ENCODE measurements around the gene RICTOR. TPM values are rescaled to one million over a fixed set of nuclear protein-coding genes. Genes with fewer than 3 reads are reported as not detected.
"Not testable (repeated sequence)": the region's sequence is repeated elsewhere in the genome, so short reads cannot be mapped to it uniquely, and the experiment has no call there.

Gene RICTOR
- total and polyA plus RNA-seq, 7 donors, result 2.5 to 50.1 (median 32.8) TPM

DNA sequence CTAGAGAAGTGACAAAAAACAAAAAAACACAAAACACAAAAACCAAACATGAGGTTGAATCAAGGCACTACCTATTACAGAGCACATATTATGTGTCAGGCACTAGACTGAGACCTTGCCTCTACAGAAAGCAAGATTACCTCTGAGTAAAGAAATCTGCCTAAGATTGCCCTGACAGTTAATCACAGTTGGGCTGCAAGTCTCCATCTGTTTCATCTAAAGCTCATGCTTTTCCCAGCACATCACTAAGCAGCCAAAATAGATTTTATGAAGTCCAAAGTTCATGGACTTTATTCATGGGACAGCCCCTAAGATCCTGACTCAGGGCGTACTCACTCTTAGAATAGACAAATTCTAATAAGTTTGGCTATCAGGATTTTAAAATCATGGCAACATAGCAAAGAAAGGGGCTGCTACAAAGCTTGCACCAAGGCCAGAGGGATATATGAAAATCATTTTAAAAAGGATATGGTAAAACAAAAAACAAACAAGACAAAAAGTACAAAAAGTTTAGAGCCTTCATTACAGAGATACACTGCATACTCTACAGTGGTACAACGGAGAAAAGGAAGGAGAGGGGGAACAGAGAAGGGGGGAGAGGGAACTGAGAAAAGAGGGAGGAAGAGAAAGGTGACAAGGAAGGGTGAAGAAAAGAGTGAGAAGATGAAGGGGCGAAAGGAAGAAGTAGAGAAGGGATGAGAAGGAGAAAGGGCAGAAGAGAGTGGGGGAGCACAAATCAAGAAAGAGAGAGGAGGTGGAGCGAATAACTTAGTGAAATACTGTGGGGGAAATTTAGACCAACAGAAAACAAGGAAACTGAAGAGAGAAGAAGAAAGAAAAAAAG lies 58.2 kb downstream of the RICTOR start:
- intact Hi-C loops (cut with DNase I), result no loop called here
- Histone ChIP-seq H3K27me3 (no peaks in the 10 kb centered on the region), H3K9me3 (peaks cover 0 to 4% (median 0%) of the 10 kb centered on the region in 4 donors), H3K36me3 (peaks cover 0 to 19% (median 0%) of the 10 kb centered on the region in 4 donors), H3K27ac (peak overlapping the region; percentile 57 to 84 (median 74)), H3K4me1 (peaks cover 0 to 40% (median 26%) of the 10 kb centered on the region in 4 donors), H3K4me3 (no peak overlapping the region)
- no peak for DNase-seq
- TF ChIP-seq POLR2AphosphoS5 (IDR thresholded peaks at IDR 0.05) (peak in 2 of 4 donors; percentile 8 to 45), POLR2A (IDR thresholded peaks at IDR 0.05) (no peak)
- WGBS, 2 donors, result 66 to 73% methylated on average over 4 of the region's 4 CpGs

DNA sequence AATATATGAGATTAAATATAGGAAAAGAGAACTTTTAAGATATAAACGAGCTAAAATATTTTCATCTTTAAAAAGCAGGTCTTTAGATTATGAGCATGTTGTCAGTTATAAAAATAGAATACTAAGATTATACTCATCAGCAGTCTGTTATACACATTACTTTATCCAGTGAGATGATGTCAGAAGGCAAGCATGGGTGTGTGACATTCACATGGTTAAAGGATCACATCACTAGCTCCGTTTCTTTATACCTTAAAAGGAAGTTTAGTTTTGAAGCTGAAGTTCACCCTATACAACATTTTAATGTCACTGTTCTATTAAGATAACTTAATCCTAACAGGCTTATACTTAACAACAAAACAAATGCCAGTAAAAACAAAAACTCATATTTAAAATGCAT lies 59.6 kb downstream of the RICTOR start:
- Histone ChIP-seq H3K27me3 (no peaks in the 10 kb centered on the region), H3K9me3 (peaks cover 0 to 7% (median 0%) of the 10 kb centered on the region in 4 donors), H3K4me1 (peaks cover 0 to 40% (median 26%) of the 10 kb centered on the region in 4 donors), H3K27ac (peak overlapping the region; percentile 57 to 84 (median 74)), H3K4me3 (no peak overlapping the region), H3K36me3 (peaks cover 0 to 19% (median 0%) of the 10 kb centered on the region in 4 donors)
- TF ChIP-seq POLR2AphosphoS5 (IDR thresholded peaks at IDR 0.05), result peak in 2 of 4 donors; percentile 15 to 70
- TF ChIP-seq, protein P1, sequence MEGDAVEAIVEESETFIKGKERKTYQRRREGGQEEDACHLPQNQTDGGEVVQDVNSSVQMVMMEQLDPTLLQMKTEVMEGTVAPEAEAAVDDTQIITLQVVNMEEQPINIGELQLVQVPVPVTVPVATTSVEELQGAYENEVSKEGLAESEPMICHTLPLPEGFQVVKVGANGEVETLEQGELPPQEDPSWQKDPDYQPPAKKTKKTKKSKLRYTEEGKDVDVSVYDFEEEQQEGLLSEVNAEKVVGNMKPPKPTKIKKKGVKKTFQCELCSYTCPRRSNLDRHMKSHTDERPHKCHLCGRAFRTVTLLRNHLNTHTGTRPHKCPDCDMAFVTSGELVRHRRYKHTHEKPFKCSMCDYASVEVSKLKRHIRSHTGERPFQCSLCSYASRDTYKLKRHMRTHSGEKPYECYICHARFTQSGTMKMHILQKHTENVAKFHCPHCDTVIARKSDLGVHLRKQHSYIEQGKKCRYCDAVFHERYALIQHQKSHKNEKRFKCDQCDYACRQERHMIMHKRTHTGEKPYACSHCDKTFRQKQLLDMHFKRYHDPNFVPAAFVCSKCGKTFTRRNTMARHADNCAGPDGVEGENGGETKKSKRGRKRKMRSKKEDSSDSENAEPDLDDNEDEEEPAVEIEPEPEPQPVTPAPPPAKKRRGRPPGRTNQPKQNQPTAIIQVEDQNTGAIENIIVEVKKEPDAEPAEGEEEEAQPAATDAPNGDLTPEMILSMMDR (IDR thresholded peaks at IDR 0.05), result no peak
- no peak for TF ChIP-seq POLR2A (IDR thresholded peaks at IDR 0.05)
- peak in 3 of 4 donors; percentile 15 to 82 (median 47) for TF ChIP-seq EP300 (IDR thresholded peaks at IDR 0.05)
- 70% methylated on average over 2 of the region's 2 CpGs for WGBS, 2 donors
- intact Hi-C loops (cut with DNase I), result no loop called here
- no peak for DNase-seq

DNA sequence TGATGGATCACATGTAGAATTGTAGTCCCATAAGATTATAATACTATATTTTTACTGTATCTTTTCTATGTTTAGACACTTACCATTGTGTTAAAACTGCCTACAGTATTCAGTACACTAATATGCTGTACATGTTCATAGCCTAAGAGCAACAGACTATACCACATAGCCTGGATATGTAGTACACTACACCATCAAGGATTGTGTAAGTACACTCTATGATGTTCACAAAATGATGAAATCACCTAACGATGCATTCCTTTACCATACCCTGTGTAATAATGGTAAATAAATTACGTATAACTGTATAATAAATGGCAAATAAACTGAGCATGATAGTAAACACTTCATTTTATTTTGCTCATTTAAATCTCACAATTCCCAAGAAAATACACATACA lies 60.3 kb downstream of the RICTOR start:
- WGBS, 2 donors, result 92 to 94% methylated on average over 2 of the region's 2 CpGs
- H3K4me3 ChIP-seq, result no peak overlapping the region
- H3K27ac ChIP-seq, result peak overlapping the region; percentile 57 to 84 (median 74)
- H3K36me3 ChIP-seq, result peaks cover 0 to 14% (median 0%) of the 10 kb centered on the region in 4 donors
- H3K27me3 ChIP-seq, result no peaks in the 10 kb centered on the region
- no peak for TF ChIP-seq POLR2A (IDR thresholded peaks at IDR 0.05)
- TF ChIP-seq, protein P1 (IDR thresholded peaks at IDR 0.05), result no peak
- intact Hi-C loops (cut with DNase I), result no loop called here
- peaks cover 0 to 40% (median 26%) of the 10 kb centered on the region in 4 donors for H3K4me1 ChIP-seq
- no peak for DNase-seq
- H3K9me3 ChIP-seq, result peaks cover 0 to 7% (median 0%) of the 10 kb centered on the region in 4 donors

DNA sequence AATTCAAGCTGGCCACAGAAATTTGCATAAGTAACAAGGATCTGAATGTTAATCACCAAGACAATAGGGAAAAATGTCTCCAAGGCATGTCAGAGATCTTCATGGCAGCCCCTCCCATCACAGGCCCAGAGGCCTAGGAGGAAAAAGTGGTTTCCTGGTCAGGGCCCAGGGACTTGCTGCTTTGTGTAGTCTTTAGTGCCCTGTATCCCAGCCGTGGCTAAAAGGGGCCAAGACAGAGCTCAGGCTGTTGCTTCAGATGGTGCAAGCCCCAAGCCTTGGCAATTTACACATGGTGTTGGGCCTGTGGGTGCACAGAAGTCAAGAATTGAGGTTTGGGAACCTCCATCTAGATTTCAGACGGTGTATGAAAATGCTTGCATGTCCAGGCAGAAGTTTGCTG lies 63.2 kb downstream of the RICTOR start:
- H3K4me3 ChIP-seq; H3K36me3 ChIP-seq; intact Hi-C loops (cut with DNase I); H3K9me3 ChIP-seq; H3K27me3 ChIP-seq; DNase-seq: not testable (repeated sequence)
- Histone ChIP-seq H3K27ac (peak overlapping the region in 1 of 4 donors; percentile 84), H3K4me1 (peaks cover 0 to 33% (median 19%) of the 10 kb centered on the region in 4 donors)
- 99% methylated on average over 2 of the region's 2 CpGs for whole genome bisulfite sequencing, 2 donors

DNA sequence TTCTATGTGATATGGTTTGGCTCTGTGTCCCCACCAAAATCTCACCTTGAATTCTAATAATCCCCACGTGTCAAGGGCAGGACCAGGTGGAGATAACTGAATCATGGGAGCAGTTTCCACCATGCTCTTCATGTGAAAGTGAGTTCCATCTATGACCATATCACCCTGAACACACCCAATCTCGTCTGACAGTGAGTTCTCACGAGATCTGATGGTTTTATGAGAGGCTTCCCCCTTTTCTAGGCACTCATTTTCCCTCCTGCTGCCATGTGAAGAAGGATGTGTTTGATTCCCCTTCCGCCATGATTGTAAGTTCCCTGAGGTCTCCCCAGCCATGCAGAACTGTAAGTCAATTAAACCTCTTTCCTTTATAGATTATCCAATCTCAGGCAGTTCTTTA lies 64.2 kb downstream of the RICTOR start:
- Histone ChIP-seq H3K4me1 (peaks cover 0 to 24% (median 9%) of the 10 kb centered on the region in 4 donors), H3K36me3 (peaks cover 0 to 8% (median 0%) of the 10 kb centered on the region in 4 donors), H3K9me3 (peaks cover 0 to 7% (median 0%) of the 10 kb centered on the region in 4 donors), H3K27me3 (no peaks in the 10 kb centered on the region), H3K4me3 (no peak overlapping the region), H3K27ac (no peak overlapping the region)
- TF ChIP-seq, protein P1 (IDR thresholded peaks at IDR 0.05), result no peak
- no peak for TF ChIP-seq EP300 (IDR thresholded peaks at IDR 0.05)
- TF ChIP-seq POLR2A (IDR thresholded peaks at IDR 0.05), result no peak
- no peak for TF ChIP-seq POLR2AphosphoS5 (IDR thresholded peaks at IDR 0.05)
- intact Hi-C loops (cut with DNase I), result loop anchor here (5.0 kb wide), 1 partner anchor 272 kb away; no protein-coding TSS in a partner anchor
- no peak for DNase-seq
- 94 to 95% methylated on average over 4 of the region's 4 CpGs for WGBS, 2 donors
